ENCODE measurements around the gene MLXIP.

Gene MLXIP

DNA sequence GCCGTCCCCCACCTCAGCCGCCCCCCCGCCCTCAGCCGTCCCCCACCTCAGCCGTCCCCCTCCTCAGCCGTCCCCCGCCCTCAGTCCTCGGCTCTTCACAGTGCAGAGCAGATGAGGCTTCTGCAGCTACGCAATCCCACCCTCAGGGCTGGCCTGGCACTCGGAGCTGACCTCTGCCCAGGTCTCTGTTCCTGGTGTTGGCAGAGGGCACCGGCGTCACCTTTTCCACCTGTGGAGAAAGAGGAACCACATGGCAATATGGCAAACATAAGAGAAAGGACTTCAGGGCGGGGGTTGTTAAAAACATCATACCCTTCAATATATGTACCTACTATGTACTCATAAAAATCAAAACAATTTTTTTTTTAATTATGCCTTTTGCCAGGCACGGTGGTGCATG lies 45.8 kb downstream of the MLXIP start:
- DNase-seq, result no peak

DNA sequence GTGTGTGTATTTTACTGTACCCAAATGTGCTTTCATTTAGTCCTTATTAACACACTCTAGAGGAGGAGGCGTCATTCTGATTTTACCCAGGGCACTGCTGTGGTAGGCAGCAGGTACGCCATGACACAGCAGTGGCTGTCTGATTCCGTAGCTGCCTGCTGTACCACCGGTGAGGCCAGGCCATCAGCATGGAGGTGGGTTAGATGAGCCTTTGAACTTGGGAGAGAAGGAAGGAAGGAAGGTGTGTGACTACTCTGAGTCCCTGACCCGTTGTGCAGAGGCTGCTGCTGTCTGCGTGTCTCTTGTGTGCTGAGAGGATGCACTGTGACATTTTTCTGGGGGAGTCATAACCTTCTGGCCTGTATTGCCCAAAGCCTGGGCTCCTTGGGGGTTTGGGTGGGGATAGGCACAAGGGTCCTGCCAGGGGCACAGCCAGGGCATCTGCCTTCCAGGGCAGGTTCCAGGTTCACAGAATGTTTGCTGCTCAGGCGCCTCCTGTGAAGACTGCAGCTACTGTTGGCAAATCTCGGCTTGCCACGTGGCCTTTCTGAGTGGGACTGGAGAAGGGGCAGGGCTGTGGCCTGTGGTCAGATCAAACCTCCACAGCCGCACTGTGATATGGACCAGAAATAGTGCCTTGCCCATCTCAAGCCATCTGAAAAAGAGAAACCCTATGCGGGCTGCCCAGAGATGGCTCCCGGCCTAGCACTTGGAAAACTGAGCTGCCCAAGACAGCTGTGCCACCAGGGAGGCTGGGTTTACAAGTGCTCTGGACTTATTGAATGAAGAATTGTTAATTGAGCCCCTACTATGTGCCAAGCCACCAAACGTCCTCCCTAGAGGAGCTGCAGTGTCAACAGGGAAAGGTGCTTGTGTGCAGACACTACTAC lies 47.1 kb downstream of the MLXIP start:
- no peak for DNase-seq

DNA sequence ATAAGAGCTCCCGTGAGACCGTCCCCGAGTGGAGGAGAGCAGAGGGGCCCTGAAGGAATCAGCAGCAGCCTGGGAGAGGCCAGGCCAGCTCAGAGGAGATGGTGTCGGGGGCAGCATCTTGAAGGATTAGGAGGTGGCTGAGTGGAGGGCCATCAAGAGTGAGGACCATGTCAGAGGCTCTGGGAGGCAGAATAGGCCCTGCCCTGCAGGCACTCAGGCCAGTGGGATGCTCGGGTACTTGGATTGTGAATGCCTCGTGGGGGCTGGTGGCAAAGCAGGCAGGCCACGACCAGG lies 47.7 kb downstream of the MLXIP start:
- DNase-seq, result no peak

DNA sequence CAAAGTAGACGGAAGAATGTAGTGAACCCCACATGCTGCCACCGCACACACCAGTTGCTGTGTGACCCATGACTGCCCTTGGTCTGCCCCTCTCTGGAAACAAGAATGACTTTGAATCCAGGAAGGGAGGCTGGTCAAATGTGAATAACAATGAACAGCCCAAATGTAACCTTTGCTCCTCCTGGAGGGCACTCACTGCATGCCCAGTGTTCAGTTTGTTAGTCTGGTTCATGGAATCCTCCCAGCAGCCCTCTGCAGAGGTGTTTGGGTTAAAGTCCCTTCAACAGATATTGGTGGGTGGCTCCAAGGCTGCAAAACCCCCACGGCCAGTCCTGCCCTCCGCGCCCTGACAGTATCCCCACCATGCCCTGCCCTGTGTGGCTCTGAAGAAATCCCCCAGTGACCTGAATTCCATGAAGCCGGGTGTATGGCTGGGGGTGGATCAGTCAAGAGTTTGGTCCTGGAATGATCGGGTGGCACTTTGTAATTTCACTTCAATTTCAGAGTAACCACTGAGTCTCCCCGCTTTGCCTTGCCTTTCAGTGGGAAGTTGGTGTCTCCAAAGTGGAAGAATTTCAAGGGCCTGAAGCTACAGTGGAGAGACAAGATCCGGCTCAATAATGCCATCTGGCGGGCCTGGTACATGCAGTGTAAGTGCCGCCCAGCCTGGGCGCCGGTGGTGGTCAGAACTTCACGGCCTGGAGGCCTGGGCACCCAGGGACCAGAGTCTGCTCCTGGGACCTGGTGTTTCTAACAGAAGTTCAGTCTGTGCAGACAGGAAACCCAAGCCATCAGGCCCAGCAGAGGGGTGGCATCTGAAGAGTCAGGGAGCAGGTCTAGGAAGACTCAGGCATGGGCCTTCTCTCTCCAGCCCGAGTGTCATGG lies 48.4 kb downstream of the MLXIP start:
- DNase-seq, result peak in 10 of 58 donors; percentile 4 to 47 (median 14)

DNA sequence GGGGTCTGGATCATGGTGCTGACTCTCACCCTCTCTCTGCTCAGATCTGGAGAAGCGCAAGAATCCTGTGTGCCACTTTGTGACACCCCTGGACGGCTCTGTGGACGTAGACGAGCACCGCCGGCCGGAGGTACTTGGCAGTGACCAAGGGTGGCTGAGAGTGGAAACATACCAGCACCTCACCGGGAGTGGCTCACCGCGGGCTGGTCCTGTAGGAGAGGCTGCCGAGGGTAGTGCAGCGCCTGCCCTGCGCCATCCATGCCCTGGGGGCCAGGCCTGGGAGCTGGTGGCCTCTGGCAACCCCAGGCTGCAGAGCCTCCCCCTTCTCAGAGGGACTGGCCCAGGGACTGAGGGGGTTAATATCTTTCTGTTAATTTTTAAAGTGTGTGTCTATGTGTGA lies 49.3 kb downstream of the MLXIP start:
- DNase-seq, result no peak

DNA sequence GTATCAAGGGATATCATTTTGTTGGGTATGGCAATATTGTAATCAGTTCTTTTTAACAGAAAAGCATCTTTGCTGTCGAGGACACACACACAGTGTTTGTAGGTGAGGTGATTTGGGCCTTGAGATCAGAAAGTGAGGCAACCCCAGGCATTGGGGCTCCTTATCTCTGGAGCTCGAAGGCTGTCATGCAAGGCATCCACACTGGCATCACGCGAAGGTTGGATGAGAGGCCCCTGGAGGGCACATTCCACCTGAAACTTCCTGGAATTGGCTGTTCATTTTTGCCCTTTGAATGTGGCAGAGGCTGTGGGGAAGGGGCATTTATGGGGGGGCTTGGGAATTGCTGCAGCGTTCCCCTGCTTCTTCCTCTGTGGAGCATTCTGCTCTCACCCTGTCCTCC lies 49.9 kb downstream of the MLXIP start:
- no peak for DNase-seq

DNA sequence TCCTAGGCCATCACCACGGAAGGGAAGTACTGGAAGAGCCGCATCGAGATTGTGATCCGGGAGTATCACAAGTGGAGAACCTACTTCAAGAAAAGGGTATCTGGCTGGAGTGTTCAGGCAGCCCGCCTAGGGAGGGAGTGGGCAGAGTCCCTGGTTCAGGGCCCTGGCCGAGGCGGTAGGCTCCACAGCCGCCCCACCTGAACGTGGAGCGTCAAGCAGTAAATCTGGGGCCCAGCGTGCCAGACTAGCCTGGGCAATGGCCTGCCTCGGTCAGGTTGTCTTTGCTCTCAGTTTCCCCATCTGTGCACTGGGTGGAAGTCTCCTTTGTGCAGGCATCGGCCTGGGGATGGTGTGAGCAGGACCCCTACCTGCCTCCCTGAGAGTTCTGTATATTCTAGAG lies 50.6 kb downstream of the MLXIP start:
- no peak for DNase-seq

DNA sequence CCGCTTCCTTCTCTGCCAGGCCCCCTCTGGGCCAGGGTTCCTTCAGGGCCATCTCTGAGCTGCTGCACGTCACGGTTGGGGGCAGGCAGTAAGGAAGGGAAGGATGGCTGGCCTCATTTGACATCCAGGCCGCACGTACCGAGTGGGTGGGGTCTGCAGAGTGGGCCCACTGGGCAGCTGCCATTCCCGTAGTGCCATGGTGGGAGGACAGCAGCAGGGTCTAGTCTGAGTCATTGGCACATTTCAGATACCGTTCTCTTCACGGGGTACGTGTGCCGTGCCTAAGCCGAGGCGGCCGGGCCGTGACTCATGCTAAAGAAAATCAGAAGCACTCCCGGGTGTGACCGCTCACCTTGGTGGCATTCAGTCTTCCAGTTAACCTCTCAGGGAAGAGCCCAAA lies 51.6 kb downstream of the MLXIP start:
- DNase-seq, result no peak

DNA sequence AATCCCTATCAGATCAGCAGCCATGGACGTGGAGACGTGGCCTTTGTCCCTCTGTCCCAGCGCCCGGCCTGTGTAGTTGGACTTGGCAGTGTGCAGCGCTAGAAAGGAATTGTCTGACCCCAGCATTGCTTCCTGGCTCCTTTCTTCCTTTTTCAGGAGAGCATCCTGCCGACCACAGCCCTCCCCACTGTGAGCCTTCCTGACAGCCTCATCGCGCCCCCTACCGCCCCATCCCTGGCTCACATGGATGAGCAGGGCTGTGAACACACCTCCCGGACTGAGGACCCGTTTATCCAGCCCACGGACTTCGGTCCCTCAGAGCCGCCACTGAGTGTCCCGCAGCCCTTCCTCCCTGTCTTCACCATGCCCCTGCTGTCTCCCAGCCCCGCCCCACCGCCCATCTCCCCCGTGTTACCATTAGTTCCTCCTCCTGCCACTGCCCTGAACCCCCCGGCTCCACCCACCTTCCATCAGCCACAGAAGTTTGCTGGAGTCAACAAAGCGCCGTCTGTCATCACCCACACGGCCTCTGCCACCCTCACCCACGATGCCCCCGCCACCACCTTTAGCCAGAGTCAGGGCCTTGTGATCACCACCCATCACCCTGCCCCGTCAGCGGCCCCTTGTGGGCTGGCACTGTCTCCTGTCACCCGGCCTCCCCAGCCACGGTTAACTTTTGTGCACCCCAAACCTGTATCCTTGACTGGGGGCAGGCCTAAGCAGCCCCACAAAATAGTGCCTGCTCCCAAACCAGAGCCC lies 54.8 kb downstream of the MLXIP start:
- no peak for DNase-seq

DNA sequence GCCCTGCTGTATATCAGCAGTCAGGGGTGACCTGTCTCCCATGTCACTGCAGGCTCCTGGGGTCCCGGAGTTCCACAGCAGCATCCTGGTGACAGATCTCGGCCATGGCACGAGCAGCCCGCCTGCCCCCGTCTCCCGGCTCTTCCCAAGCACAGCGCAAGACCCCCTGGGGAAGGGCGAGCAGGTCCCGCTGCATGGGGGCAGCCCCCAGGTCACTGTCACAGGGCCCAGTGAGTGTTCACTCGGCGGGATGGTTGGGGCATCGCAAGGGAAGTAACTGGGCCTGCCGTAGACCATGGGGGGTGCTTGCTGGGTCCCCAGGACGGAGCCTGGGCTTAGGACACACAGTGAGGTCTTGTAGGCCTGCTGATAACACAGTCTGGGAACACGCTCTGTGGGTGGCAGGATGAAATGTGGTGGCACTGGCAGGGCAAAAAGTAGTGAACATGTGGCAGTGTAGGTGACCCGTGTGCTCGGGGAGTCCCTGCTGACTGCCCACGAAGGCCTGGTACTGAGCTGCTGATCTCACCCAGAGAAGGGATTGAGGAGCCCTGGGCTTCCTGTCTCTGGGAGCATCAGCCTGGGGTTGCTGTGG lies 57.0 kb downstream of the MLXIP start:
- DNase-seq, result no peak

DNA sequence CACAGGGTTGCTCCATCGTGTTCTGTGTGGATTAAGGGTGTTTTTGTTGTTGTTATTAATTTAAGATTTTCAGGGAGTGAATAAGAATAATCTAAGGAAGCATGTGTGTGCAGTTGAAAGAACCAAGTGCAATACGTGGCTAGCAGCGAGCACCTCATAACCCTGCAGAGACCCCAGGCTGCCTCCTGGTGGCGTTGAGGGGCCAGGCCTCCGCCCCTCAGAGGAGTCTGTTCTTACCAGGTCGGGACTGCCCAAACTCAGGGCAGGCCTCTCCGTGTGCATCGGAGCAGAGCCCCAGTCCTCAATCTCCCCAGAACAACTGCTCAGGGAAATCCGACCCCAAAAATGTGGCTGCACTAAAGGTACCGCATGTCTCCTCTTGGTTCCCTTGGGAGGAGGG lies 58.7 kb downstream of the MLXIP start:
- DNase-seq, result no peak

DNA sequence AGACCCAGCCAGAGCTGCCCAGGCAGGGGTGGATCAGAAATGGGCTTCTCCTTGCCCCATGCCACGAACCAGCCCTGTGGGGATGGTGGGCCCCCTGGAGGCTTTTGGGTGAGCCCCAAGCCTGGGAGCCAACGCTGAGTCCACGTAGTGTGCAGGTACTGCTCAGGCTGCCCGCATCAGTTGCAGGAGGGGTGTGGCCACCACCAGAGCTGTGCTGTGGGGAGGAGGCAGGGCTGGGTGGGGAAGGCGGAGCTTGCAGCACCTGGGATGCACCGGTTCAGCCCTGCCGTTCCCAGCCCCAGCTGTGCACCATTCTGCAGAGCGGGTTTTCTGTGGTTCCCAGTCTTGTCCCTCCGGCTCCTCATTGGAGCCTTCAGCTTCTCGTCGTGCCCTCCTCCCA lies 59.1 kb downstream of the MLXIP start:
- no peak for DNase-seq

DNA sequence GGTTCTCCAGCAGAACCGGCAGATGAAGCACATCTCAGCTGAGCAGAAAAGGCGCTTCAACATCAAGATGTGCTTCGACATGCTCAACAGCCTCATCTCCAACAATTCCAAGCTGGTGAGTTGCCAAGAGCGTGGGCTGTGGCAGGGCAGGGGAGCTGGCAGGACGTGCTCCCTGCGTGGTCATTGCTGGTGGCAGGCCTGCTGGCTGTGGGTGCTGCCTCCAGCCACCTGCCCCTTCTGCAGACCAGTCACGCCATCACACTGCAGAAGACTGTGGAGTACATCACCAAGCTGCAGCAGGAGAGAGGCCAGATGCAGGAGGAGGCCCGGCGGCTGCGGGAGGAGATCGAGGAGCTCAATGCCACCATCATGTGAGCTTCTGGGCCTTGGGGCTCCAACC lies 59.6 kb downstream of the MLXIP start:
- peak in 4 of 58 donors; percentile 4 to 20 (median 14) for DNase-seq

DNA sequence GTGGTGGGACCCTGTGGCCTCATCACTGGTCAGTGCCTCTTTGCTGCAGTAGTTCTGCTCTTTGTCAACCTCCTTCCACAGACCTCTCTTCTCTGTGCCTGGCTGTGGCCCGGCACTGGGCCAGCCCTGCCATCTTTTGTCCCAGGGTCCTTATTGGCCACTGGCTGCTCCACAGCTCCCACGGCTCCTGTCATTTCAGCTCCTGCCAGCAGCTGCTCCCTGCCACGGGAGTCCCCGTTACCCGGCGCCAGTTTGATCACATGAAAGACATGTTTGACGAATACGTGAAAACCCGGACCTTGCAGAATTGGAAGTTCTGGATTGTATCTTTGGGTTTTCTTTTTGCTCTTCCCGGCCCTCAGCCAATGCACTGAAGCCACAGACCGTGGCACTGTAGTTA lies 60.1 kb downstream of the MLXIP start:
- DNase-seq, result peak in 19 of 58 donors; percentile 4 to 46 (median 18)

DNA sequence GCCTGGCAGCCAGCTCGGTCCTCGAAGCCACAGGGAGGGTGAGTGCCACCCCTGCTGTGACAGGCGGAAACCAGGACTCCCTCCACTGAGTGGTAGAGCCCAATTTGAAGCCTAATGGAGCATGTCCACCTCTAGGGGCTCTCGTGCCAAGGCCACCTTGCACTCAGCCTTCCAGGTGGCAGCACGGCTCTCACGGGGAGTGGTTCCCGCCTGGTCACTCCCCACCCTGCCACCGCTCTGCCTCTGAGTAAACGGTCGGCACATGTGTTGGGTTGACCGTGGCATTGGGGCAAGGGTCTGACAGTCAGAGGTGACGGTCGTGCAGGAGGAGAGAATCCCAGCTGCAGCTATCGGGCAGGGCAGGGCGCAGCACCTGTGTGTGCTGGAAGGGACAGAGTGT lies 60.7 kb downstream of the MLXIP start:
- DNase-seq, result no peak

DNA sequence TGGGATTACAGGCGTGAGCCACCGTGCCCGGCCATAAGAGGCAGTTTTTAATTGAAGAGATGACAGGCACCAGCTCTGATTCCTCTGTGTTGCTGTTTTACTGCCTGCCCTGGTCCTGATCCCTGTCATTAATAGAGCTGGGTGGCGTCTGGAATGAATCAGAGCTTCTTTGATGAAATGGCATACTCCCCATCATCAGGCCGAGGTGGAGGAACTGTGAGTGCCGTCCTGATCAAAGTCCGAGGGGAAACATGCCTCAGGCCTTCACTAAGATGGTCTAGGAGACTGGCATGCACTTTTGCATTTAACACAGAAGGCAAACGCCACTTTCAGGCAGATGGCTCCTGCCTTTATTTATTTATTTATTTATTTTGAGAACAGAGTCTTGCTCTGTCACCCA lies 61.4 kb downstream of the MLXIP start:
- DNase-seq, result no peak

DNA sequence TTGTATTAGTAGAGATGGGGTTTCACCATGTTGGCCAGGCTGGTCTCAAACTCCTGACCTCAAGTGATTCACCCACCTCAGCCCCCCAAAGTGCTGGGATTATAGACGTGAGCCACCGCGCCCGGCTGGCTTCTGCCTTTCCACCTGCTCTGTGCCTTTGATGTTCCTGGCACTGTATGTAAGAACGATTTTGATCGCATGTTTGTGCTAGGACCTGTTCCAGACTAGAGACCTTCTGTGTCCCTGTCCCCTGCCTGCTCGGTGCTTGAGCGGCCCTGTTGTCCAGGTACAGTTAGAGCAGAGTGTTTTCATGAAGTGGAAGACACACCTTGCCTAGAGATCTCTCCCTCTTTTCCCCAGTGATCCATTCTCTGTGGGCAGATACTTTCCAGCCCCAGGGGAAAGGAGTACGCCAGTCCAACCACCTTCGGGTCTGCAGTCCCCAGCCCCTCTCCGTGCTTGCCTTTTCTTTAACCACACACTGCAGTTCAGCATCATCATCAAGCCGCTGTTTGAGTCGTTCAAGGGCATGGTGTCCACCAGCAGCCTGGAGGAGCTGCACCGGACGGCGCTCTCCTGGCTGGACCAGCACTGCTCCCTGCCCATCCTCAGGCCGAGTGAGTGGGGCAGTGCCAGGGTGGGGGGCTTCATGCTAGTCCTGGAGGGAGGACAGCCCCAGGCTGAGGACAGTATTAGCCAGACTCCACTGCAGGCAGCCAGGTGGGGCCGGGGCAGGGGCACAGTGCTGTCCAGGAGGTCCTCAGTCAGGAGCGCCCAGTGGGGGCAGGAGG lies 62.1 kb downstream of the MLXIP start:
- no peak for DNase-seq

DNA sequence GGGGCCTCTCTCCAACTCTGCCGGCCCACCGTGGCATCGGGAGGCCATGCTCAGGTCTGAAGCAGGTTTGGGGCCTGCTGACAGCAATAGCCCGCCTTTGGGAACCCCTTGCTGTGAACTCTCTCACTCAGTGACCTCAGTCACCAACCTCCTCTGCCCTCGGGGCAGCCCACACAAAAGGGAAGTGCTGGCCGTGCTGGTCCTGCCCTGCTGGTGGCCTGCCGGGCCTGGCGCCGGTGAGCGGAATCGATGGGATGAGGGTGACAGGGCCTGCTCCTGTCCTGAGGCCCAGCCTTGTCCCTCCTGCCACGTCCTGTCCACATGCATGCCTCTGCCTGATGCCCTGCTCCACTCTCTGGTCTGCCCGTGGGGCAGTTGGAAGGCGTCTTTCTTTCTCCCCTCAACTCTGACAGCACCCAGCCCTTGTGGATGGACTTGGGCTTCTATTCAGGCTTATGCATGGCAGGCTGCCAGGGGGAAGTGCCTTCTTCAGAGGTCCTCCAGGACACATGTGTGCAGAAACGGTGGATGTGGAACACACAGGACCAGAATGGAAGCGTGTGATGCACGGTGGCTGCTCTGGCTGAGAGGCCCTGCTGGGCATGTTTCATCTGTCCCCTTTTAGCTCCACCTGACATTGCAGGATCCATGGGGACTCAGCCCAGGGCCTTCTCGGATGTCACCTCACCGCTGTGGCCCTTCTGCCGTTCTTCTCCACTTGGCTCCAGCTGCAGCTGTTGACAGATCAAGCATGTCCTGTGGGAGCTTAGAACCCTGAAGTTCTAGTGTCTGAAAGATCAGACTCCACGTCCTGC lies 63.6 kb downstream of the MLXIP start:
- DNase-seq, result no peak

DNA sequence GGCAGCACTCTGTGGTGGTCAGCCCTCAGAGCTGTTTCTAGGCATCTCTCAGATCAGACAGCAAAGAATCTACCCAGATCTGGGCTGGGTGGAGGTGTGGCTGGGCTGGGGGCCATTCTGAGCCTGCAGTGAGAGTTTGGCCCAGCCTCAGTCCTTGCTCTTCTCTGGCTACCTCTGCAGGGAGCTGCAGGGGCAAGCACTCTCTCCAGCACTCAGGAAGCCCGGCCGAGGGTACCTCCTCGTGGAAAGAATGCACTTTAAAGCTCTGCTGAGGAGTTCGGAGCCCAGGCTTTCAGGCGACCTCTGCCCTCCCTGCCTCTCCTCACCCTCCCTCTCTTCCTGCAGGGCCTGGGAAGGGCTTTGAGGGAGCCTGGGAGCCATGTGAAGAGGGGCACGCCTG lies 64.3 kb downstream of the MLXIP start:
- DNase-seq, result no peak

DNA sequence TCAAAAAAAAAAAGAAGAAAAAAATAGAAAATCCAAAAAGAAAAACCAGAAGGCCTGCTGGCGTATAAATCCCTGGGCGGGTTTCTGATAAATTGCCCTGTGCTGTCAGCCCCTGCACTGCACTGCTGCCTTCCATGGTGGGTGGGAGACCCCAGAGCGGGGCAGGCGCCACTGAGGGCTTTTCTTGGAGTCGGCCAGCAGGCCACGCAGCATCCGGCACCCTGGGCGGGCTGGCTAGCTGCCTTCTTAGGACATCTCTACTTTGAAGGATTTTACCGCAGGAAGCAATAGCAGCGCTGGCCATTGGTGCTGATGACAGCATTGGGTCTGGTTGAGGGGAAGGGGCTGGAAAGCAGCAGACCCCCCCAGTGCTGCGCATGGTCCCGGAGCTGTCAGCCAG lies 66.3 kb downstream of the MLXIP start:
- DNase-seq, result no peak

Data from anterior cingulate cortex (tissue), 58 donors.